Calu3 (cell line): ENCODE measurements around the gene RTN3. TPM values are rescaled to one million over a fixed set of nuclear protein-coding genes. Genes with fewer than 3 reads are reported as not detected.

Experiments used
- BruUV-seq: library from RNA; stranded (reverse); fragments of 400-500 nt; replicated peaks from 2 replicates; lab custom pipeline; 2021; lab: Mats Ljungman, UMichigan
- CTCF ChIA-PET: fragments of 300-600 bp; sonication (Branson Sonifier 250); formaldehyde crosslinking; loops from one replicate; lab custom pipeline; 2022; ENCODE audit warnings: antibody characterized with exemption; lab: Charles Lee
- DNase-seq: peaks from one replicate; pipeline ENCODE4 v3.0.0; 2022
- H3K27ac Mint-ChIP-seq: one replicate; pipeline ENCODE4 v1.8.0; 2022; ENCODE audit warnings: mixed read lengths; ENCODE audit not compliant: unreplicated experiment
- H3K27me3 Mint-ChIP-seq: one replicate; pipeline ENCODE4 v1.8.0; 2022; ENCODE audit warnings: mixed read lengths; ENCODE audit not compliant: unreplicated experiment
- H3K36me3 Mint-ChIP-seq: one replicate; pipeline ENCODE4 v1.8.0; 2022; ENCODE audit warnings: mild to moderate bottlenecking, moderate library complexity, mixed read lengths; ENCODE audit not compliant: insufficient read depth, unreplicated experiment
- H3K4me1 Mint-ChIP-seq: one replicate; pipeline ENCODE4 v1.8.0; 2022; ENCODE audit warnings: mild to moderate bottlenecking, low read depth, mixed read lengths; ENCODE audit not compliant: unreplicated experiment
- H3K4me3 Mint-ChIP-seq: one replicate; pipeline ENCODE4 v1.8.0; 2022; ENCODE audit warnings: mild to moderate bottlenecking, low read depth, moderate library complexity, mixed read lengths; ENCODE audit not compliant: unreplicated experiment
- H3K9me3 Mint-ChIP-seq: one replicate; pipeline ENCODE4 v1.8.0; 2022; ENCODE audit warnings: low read depth, mixed read lengths; ENCODE audit not compliant: unreplicated experiment
- intact Hi-C: fragments of 100-400 bp; cut with micrococcal nuclease; formaldehyde crosslinking; loops from one replicate; pipeline ENCODE4 v1.10.0; 2022; ENCODE audit not compliant: unreplicated experiment
- total RNA-seq: library from RNA; stranded (reverse); gene quantifications from 2 replicates; pipeline ENCODE4 v1.2.3, GENCODE V29; 2022
- TF ChIP-seq, protein P1 (sequence below): fragments of 200-600 bp; IDR thresholded peaks from one replicate; pipeline ENCODE4 v1.8.0; 2022; ENCODE audit warnings: antibody characterized with exemption; ENCODE audit not compliant: unreplicated experiment

The RTN3 gene
- total RNA-seq, 1 experiment from 2014 or later: 146 TPM

DNA sequence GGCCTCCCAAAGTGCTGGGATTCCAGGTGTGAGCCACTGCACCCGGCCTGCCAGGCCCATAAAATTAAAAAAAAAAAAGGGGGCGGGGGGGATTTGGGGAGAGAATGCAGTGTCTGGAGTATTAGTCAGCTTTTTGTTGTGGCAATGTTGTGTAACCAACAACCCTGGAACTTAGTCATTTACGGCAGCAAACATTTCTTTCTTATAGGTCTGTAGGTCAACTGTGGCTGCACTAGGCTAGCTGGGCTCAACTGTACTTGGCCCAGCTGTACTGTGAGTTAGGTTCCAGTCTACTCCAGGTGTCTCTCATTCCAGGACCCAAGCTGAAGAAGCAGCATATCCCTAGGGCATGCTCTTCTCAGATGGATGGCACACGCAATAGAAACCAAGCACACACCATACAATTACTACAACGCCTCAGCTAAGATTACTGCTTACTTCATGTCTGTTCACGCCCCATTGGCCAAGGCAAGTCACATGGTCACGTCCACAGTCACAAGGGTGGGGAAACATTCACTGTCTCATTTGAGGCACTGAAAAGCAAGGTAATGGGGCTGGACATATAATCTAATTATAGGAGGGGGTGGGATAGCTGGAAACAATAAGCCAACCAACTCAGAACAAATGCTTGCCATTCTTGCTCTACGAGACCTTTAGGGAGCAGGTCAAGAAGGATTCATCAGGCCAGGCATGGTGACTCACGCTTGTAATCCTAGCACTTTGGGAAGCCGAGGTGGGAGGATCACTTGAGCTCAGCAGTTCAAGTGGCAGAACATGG lies 121.5 kb downstream of the RTN3 start:
- Mint-ChIP-seq H3K4me1 (peaks cover 16% of the 10 kb centered on the region), H3K27ac (no peak overlapping the region), H3K27me3 (no peaks in the 10 kb centered on the region), H3K36me3 (peaks cover 7% of the 10 kb centered on the region), H3K9me3 (no peaks in the 10 kb centered on the region), H3K4me3 (no peak overlapping the region)
- no TSS peak for BruUV-seq
- TF ChIP-seq, protein P1, sequence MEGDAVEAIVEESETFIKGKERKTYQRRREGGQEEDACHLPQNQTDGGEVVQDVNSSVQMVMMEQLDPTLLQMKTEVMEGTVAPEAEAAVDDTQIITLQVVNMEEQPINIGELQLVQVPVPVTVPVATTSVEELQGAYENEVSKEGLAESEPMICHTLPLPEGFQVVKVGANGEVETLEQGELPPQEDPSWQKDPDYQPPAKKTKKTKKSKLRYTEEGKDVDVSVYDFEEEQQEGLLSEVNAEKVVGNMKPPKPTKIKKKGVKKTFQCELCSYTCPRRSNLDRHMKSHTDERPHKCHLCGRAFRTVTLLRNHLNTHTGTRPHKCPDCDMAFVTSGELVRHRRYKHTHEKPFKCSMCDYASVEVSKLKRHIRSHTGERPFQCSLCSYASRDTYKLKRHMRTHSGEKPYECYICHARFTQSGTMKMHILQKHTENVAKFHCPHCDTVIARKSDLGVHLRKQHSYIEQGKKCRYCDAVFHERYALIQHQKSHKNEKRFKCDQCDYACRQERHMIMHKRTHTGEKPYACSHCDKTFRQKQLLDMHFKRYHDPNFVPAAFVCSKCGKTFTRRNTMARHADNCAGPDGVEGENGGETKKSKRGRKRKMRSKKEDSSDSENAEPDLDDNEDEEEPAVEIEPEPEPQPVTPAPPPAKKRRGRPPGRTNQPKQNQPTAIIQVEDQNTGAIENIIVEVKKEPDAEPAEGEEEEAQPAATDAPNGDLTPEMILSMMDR: no peak
- intact Hi-C loops: no loop called here
- DNase-seq: no peak
- CTCF ChIA-PET: no interaction called here

DNA sequence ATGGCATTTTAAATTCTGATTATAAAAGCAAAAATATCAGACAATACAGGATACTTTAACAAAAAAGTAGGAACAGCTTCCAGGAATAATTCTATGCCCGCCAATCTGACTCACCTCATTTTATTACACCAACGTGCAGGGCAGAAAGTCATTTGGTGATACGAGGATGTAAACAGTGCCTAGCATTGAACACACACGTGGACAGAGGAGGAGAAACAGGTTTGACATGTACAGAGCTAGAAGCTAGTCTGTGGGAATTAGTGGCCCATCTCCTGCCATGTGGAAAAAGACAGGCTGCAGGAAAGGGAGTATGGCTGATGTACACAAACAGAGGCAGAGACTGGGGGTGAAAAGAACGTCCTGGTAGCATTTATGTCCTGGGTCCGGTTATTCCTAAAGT lies 123.0 kb downstream of the RTN3 start:
- H3K27ac Mint-ChIP-seq: peak overlapping the region; percentile 73
- CTCF ChIA-PET: no interaction called here
- TF ChIP-seq, protein P1: no peak
- no peaks in the 10 kb centered on the region for H3K9me3 Mint-ChIP-seq
- DNase-seq: peak; percentile 56
- intact Hi-C loops: no loop called here
- H3K27me3 Mint-ChIP-seq: no peaks in the 10 kb centered on the region
- peaks cover 7% of the 10 kb centered on the region for H3K36me3 Mint-ChIP-seq
- BruUV-seq: no TSS peak
- H3K4me1 Mint-ChIP-seq: peaks cover 16% of the 10 kb centered on the region
- no peak overlapping the region for H3K4me3 Mint-ChIP-seq

DNA sequence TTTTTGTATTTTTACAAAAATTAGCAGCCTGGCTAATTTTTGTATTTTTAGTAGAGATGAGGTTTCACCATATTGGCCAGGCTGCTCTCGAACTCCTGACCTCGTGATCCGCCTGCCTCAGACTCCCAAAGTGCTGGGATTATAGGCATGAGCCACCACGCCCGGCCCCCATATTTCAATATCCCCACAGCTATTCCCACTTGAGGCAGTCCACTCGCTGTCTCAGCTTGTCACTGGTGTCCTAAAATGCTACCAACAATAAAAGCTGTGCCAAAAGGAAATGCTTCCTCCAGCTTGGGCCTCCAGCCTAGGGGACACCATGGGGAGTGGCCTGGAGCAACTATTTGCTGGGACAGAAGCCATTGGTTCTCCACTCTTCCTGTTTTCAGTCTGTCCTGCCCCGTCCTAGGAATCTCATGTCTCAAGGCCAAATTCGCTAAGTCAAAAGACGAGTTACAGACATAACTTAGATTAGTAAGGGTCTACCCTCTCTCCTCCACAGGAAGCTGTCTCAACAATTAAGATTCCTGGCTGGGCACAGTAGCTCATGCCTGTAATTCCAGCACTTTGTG lies 124.6 kb downstream of the RTN3 start:
- Mint-ChIP-seq H3K4me3 (no peak overlapping the region), H3K27me3 (no peaks in the 10 kb centered on the region), H3K27ac (no peak overlapping the region), H3K36me3 (peaks cover 7% of the 10 kb centered on the region), H3K4me1 (peaks cover 16% of the 10 kb centered on the region), H3K9me3 (no peaks in the 10 kb centered on the region)
- CTCF ChIA-PET: no interaction called here
- no peak for DNase-seq
- intact Hi-C loops: no loop called here
- TF ChIP-seq, protein P1: no peak
- BruUV-seq: no TSS peak

Other genes starting within 250 kb of the RTN3 start
- gene PLAAT5, start 190.3 kb upstream of the RTN3 start, total RNA-seq: 0.42 and 0.57 TPM in 2 replicates
- not detected in 2 replicates for gene LGALS12, start 175.4 kb upstream of the RTN3 start, total RNA-seq
- gene PLAAT4, start 144.7 kb upstream of the RTN3 start, total RNA-seq: 157 and 269 TPM in 2 replicates
- 7.3 and 9.5 TPM in 2 replicates for gene PLAAT2, start 118.1 kb upstream of the RTN3 start, total RNA-seq
- gene PLAAT3, start 67.1 kb upstream of the RTN3 start, total RNA-seq: 261 and 297 TPM in 2 replicates
- 43.6 and 52.2 TPM in 2 replicates for gene ATL3, start 10.1 kb upstream of the RTN3 start, total RNA-seq
- 12.1 and 13.0 TPM in 2 replicates for gene ZFTA, start 87.3 kb downstream of the RTN3 start, total RNA-seq
- gene SPINDOC, start 132.0 kb downstream of the RTN3 start, total RNA-seq: 47.1 and 53.8 TPM in 2 replicates
- gene MARK2, start 157.6 kb downstream of the RTN3 start, total RNA-seq: 63.1 and 71.2 TPM in 2 replicates
- gene RCOR2, start 235.7 kb downstream of the RTN3 start, total RNA-seq: 0.26 and 0.37 TPM in 2 replicates